ENCODE results near the gene PEG3.

Gene PEG3

DNA sequence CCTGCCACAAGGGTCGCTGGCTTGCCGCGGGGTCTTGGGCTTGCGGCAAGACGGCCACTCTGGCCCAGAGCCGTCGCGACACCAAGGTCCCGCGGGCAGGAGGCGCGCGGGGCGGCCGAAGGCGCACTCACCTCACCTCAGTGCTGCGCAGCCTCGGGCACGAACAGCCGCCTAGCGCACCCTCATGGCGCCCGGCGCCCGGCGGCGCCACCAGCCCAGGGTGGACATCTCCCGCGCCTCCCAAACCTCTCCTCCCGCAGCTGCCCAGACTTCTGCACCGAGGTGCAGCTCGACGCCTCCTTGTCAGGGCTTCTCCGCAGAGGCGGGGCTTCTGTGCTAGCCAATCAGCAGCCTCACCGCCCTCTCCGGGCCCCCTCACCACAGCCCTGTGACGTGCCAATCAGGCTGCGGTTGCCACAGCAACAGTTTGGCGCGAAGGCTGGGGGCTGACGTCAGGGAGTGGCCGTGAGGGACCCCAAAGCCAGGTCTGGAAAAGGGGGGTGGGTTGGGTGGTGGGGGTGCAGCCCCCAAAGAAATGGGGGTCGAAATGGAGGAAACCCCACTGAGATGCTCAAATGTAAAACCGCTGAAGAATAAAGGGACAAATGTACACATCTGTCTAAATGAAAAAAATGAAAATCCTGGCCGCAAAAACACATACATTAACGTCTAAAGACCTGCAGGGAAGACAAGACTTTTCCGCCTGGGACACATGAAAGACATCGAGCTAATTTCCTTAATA, at the start of gene PEG3, which contains the start of gene ZIM2:
Gene PEG3, minus strand, starts transcription at position 276 of the 742 bp plus-strand sequence. CDS start 16,071 bp downstream, outside the sequence.
Gene ZIM2, minus strand, starts transcription at position 276 of the 742 bp plus-strand sequence. CDS start 16,449 bp downstream, outside the sequence.
- in situ Hi-C loops (cut with MboI; ENCODE audit: low pct_unique_long_range_greater_than_20kb, low sequenced_read_pairs, unreplicated experiment), result no loop called here

DNA sequence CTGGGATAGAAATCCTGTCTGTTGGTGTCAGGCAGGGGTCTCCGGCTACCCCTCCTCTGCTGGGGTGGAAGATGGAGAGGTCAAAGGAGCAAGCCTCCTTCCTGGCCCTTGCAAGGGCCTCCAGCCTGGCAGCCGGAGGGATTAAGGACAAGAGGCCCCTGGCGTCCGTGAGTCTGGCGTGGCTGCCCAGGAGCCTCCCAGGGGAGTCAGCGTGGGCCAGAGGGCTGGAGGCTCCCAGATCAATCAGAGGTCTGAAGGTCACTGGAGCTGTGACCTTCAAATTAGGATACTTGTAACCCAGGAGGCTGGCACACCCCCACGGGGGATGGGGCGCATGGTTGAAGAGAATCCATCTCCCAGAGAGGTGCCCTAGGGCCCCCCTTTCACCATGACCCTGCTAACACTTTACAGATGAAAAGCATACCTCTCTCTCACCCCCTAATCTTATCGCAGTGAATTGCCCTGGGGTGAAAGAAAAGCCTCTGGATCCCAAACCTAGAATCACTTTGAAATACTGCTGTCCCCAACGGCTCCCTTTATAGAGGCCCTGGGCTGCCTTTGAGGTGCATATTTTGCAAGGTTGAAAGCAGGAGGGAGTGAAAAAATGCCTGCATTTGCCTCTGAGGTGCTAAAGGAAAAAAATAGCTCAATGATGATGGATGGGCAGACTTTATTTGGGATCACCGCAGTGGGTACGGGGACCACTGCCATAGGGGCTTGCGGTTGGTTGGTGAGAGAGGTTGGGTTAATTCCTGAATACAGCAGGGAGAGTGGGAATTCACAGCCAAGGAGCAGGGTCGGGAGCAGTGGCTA, 44.9 kb upstream of the PEG3 start:
- in situ Hi-C loops (cut with MboI; ENCODE audit: low pct_unique_long_range_greater_than_20kb, low sequenced_read_pairs, unreplicated experiment), result no loop called here
- TF ChIP-seq, protein P1, sequence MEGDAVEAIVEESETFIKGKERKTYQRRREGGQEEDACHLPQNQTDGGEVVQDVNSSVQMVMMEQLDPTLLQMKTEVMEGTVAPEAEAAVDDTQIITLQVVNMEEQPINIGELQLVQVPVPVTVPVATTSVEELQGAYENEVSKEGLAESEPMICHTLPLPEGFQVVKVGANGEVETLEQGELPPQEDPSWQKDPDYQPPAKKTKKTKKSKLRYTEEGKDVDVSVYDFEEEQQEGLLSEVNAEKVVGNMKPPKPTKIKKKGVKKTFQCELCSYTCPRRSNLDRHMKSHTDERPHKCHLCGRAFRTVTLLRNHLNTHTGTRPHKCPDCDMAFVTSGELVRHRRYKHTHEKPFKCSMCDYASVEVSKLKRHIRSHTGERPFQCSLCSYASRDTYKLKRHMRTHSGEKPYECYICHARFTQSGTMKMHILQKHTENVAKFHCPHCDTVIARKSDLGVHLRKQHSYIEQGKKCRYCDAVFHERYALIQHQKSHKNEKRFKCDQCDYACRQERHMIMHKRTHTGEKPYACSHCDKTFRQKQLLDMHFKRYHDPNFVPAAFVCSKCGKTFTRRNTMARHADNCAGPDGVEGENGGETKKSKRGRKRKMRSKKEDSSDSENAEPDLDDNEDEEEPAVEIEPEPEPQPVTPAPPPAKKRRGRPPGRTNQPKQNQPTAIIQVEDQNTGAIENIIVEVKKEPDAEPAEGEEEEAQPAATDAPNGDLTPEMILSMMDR (IDR thresholded peaks at IDR 0.05; ENCODE audit: extremely low read depth, insufficient read depth, missing control alignments), result no peak
- DNase-seq (ENCODE audit: low spot score), result no peak

More for the DNA sequence above, at the start of gene PEG3, which contains the start of gene ZIM2:
- DNase-seq (ENCODE audit: low spot score), result no peak
- TF ChIP-seq, protein P1 (IDR thresholded peaks at IDR 0.05; ENCODE audit: extremely low read depth, insufficient read depth, missing control alignments), result no peak

DNA sequence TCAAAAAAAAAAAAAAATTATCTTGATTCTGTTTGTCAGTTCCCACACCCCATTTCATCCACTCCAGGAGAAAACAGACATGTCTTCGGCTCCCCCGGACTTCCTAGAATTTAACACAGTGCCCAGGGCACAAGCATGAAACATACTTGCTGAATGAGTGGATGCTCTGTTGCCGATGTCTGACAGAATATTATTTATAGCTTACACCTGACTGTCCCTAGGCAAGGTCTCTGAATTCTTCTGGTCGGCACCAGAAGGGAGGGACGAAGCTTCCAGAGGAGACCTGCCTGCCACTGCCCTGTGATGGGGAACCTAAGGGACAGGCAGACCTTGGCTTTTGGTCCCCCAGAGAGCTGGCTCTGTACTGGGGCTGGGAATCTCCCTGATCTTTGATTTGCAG, 43.9 kb upstream of the PEG3 start:
- TF ChIP-seq, protein P1 (IDR thresholded peaks at IDR 0.05; ENCODE audit: extremely low read depth, insufficient read depth, missing control alignments), result no peak
- no peak for DNase-seq (ENCODE audit: low spot score)
- in situ Hi-C loops (cut with MboI; ENCODE audit: low pct_unique_long_range_greater_than_20kb, low sequenced_read_pairs, unreplicated experiment), result no loop called here

DNA sequence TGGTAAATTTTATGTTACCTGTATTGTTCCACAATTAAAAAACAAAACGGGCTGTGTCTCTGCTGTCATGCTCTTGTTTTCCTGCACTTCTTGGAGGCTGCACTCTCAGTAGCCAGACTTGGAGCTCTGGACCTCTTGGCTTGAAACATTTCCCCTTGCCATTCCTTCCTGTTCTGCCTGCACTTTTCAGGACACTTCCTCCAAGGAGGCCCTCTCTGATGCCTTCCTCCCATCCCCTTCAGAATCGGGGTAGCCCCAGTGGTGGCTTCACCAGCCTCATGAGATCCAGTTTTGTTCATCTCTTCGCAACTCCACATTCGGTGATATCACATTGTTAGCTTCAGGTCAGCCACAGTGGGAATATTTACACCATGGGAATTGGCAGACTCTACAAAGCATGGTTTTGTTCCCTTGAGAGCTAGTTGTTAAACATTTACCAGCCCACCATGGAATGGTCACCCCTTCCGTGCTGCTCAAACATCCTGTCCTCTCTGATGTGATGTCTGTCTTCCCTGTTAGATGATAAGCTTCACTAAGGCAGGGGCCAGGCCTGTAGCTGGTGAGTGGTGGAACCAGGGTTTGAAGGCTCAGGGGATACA, 40.2 kb upstream of the PEG3 start:
- DNase-seq (ENCODE audit: low spot score), result no peak
- in situ Hi-C loops (cut with MboI; ENCODE audit: low pct_unique_long_range_greater_than_20kb, low sequenced_read_pairs, unreplicated experiment), result no loop called here
- TF ChIP-seq, protein P1 (IDR thresholded peaks at IDR 0.05; ENCODE audit: extremely low read depth, insufficient read depth, missing control alignments), result no peak

DNA sequence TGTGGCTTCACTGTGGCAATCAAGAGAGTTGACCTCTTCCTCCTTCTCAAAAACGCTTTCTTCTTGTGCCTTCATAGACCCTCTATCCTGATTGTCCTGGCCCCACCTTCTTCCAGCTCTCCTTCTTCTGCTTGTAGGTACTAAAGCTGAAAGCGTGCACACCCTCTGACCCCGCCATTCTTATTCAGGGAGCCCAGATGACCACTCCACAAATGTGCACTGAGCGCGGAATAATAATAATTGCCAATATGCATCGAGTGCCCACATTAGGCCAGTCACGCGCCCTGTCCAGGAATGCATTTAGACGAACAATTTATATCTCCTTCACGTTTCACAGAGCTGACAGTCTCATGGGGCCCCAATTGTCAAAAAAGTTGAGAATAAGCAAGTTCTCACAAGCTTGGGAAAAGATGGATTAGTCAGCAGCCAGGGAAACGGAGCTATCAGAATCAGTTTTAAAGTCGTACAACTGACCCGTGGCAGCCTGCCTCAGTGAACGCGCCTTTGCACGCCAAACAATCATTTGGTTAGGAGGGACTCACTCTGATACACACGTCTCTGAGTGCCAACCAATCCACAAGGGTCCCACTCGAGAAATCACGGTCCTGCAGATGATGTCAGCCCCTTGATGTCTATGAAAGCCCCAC, 36.7 kb upstream of the PEG3 start:
- TF ChIP-seq, protein P1 (IDR thresholded peaks at IDR 0.05; ENCODE audit: extremely low read depth, insufficient read depth, missing control alignments), result no peak
- in situ Hi-C loops (cut with MboI; ENCODE audit: low pct_unique_long_range_greater_than_20kb, low sequenced_read_pairs, unreplicated experiment), result no loop called here
- DNase-seq (ENCODE audit: low spot score), result no peak

DNA sequence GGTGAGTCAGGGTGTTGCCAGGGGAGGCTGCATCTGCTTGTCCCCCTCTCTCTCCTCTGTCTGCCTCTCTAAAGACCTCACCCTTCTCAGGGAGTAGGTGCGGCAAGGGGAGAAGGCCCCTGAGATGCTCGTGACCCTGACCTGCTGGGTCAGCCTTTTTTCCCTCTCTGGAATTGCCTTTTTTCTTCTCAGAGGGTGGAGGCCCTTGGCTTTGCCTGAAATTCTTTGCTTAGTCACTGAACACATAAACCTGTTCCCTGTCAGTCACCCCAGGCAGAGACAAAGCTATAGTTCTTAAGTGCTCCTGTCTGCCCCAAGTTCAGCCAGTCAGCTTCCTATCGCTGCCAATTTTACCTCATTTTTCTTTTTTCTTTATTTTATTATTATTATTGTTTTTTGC, 35.2 kb upstream of the PEG3 start:
- in situ Hi-C loops (cut with MboI; ENCODE audit: low pct_unique_long_range_greater_than_20kb, low sequenced_read_pairs, unreplicated experiment), result no loop called here
- TF ChIP-seq, protein P1 (IDR thresholded peaks at IDR 0.05; ENCODE audit: extremely low read depth, insufficient read depth, missing control alignments), result no peak
- no peak for DNase-seq (ENCODE audit: low spot score)
